Loucy (cell line): ENCODE measurements around the gene MBD3L4.

Experiments used
- H2AFZ ChIP-seq: fragments of 200-600 bp; sonication (generic); 2 replicates; pipeline ENCODE4 v1.6.0; 2016; ENCODE audit warnings: antibody characterized with exemption, mild to moderate bottlenecking, low read length, moderate library complexity
- H3F3A ChIP-seq: fragments of 200-600 bp; 2 replicates; pipeline ENCODE4 v1.6.0; 2016; ENCODE audit warnings: antibody characterized with exemption, low read depth, mild to moderate bottlenecking
- H3K27me3 ChIP-seq: fragments of 200-600 bp; sonication (generic); 2 replicates; pipeline ENCODE4 v1.6.1; 2014; ENCODE audit warnings: low read length, mild to moderate bottlenecking; ENCODE audit not compliant: insufficient read depth, poor library complexity, severe bottlenecking
- H3K36me3 ChIP-seq: fragments of 200-600 bp; sonication (generic); 2 replicates; pipeline ENCODE4 v1.6.1; 2016; ENCODE audit warnings: low read length; ENCODE audit not compliant: insufficient read depth
- H3K4me1 ChIP-seq: fragments of 200-600 bp; sonication (generic); 2 replicates; pipeline ENCODE4 v1.5.1; 2014; ENCODE audit warnings: low read length, mild to moderate bottlenecking; ENCODE audit not compliant: insufficient read depth, poor library complexity, severe bottlenecking
- H3K4me2 ChIP-seq: fragments of 200-600 bp; sonication (generic); 2 replicates; pipeline ENCODE4 v1.6.0; 2014; ENCODE audit warnings: antibody characterized with exemption, low read length, low read depth, mild to moderate bottlenecking; ENCODE audit not compliant: poor library complexity, severe bottlenecking
- H3K4me3 ChIP-seq: fragments of 200-600 bp; sonication (generic); 2 replicates; pipeline ENCODE4 v1.5.1; 2014; ENCODE audit warnings: low read length, mild to moderate bottlenecking, mixed read lengths; ENCODE audit not compliant: poor library complexity, severe bottlenecking
- H3K79me2 ChIP-seq: fragments of 200-600 bp; sonication (generic); 2 replicates; pipeline ENCODE4 v1.6.1; 2014; ENCODE audit warnings: low read length; ENCODE audit not compliant: insufficient read depth
- H3K9ac ChIP-seq: fragments of 200-600 bp; sonication (generic); 2 replicates; pipeline ENCODE4 v1.6.0; 2014; ENCODE audit warnings: mild to moderate bottlenecking, low read depth, low read length, moderate library complexity; ENCODE audit not compliant: poor library complexity, severe bottlenecking
- H3K9me2 ChIP-seq: fragments of 200-600 bp; sonication (generic); replicated peaks from 2 replicates; pipeline ENCODE4 v1.6.1; 2016; ENCODE audit warnings: low read depth, low read length, mixed read lengths
- H3K9me3 ChIP-seq: fragments of 200-600 bp; sonication (generic); 2 replicates; pipeline ENCODE4 v1.6.1; 2014; ENCODE audit warnings: mild to moderate bottlenecking, antibody characterized with exemption, low read length, low read depth; ENCODE audit not compliant: insufficient read depth
- H4K20me1 ChIP-seq: fragments of 200-600 bp; sonication (generic); 2 replicates; pipeline ENCODE4 v1.6.0; 2014; ENCODE audit warnings: antibody characterized with exemption, low read length, mild to moderate bottlenecking; ENCODE audit not compliant: insufficient read depth, poor library complexity, severe bottlenecking
- EZH2phosphoT487 ChIP-seq: fragments of 200-600 bp; IDR thresholded peaks from 2 replicates; pipeline ENCODE4 v1.6.1; 2018; ENCODE audit warnings: antibody characterized with exemption, mild to moderate bottlenecking, moderate library complexity, borderline replicate concordance
- TF ChIP-seq, protein P1 (sequence below): fragments of 200-600 bp; sonication (generic); conservative IDR thresholded peaks from 2 replicates; pipeline ENCODE4 v1.5.1; 2014; ENCODE audit warnings: mild to moderate bottlenecking, antibody characterized with exemption, low read length

Gene MBD3L4

DNA sequence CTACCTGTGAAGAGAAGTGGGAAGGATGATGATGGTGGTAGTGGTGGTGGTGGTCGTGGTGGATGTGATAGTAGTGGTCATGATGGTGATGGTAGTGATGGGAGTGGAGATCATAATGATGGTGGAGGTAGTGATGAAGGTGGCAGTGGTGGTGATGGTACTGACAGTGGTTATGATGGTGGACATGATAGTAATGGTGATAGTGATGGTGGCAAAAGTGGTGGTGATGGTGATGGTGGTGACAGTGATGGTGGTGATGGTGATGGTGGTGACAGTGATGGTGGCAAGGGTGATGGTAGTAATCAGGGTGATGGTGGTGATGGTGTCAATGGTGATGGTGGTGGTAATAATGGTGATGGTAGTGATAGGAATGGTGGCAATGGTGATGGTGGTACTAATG is 44.9 kb downstream of the MBD3L4 start:
- no peaks in the 10 kb centered on the region for H3K9me2 ChIP-seq
- no peak overlapping the region for H3K4me3 ChIP-seq
- no peaks in the 10 kb centered on the region for H3K79me2 ChIP-seq
- H4K20me1 ChIP-seq, result no peaks in the 10 kb centered on the region
- TF ChIP-seq, protein P1, sequence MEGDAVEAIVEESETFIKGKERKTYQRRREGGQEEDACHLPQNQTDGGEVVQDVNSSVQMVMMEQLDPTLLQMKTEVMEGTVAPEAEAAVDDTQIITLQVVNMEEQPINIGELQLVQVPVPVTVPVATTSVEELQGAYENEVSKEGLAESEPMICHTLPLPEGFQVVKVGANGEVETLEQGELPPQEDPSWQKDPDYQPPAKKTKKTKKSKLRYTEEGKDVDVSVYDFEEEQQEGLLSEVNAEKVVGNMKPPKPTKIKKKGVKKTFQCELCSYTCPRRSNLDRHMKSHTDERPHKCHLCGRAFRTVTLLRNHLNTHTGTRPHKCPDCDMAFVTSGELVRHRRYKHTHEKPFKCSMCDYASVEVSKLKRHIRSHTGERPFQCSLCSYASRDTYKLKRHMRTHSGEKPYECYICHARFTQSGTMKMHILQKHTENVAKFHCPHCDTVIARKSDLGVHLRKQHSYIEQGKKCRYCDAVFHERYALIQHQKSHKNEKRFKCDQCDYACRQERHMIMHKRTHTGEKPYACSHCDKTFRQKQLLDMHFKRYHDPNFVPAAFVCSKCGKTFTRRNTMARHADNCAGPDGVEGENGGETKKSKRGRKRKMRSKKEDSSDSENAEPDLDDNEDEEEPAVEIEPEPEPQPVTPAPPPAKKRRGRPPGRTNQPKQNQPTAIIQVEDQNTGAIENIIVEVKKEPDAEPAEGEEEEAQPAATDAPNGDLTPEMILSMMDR, result no peak
- TF ChIP-seq EZH2phosphoT487, result no peak
- no peaks in the 10 kb centered on the region for H3K27me3 ChIP-seq
- no peak overlapping the region for H2AFZ ChIP-seq
- H3F3A ChIP-seq, result no peaks in the 10 kb centered on the region
- H3K4me1 ChIP-seq, result no peaks in the 10 kb centered on the region
- H3K4me2 ChIP-seq, result no peak overlapping the region
- no peak overlapping the region for H3K9ac ChIP-seq
- H3K9me3 ChIP-seq, result no peaks in the 10 kb centered on the region
- no peaks in the 10 kb centered on the region for H3K36me3 ChIP-seq

GRCh38 chr19:6988257-6988656 is 51.7 kb downstream of the MBD3L4 start:
- Histone ChIP-seq H3F3A (no peaks in the 10 kb centered on the region), H3K9ac (no peak overlapping the region), H3K27me3 (no peaks in the 10 kb centered on the region), H2AFZ (no peak overlapping the region), H3K79me2 (no peaks in the 10 kb centered on the region), H3K9me3 (peaks cover 20% of the 10 kb centered on the region; the same call in 1 of the 2 replicates), H4K20me1 (no peaks in the 10 kb centered on the region), H3K4me3 (no peak overlapping the region), H3K4me2 (no peak overlapping the region), H3K36me3 (no peaks in the 10 kb centered on the region), H3K4me1 (no peaks in the 10 kb centered on the region), H3K9me2 (no peaks in the 10 kb centered on the region)
- no peak for TF ChIP-seq EZH2phosphoT487
- TF ChIP-seq, protein P1, result no peak

DNA sequence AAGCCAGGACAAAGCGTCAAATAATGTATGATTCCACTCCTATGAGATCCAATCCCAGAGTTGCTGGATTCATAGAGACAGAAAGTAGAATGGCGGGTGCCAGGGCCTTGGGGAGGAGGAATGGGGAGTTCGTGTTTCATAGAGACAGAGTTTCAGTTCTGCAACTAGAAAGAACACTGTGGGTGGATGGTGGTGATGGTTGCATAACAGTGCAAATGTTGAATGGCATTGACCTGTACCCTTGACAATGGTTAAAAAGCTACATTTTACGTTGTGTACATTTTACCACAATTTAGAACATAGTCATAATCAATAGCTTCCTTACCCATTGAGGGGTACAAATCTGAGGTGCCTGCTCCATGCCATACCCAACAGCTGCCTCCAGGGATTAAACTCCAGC is 52.1 kb downstream of the MBD3L4 start:
- no peaks in the 10 kb centered on the region for H3K4me1 ChIP-seq
- no peaks in the 10 kb centered on the region for H3K9me2 ChIP-seq
- no peak overlapping the region for H3K9ac ChIP-seq
- no peaks in the 10 kb centered on the region for H3K79me2 ChIP-seq
- H3K36me3 ChIP-seq, result no peaks in the 10 kb centered on the region
- TF ChIP-seq, protein P1, result no peak
- no peak for TF ChIP-seq EZH2phosphoT487
- no peak overlapping the region for H2AFZ ChIP-seq
- H3F3A ChIP-seq, result no peaks in the 10 kb centered on the region
- no peaks in the 10 kb centered on the region for H3K27me3 ChIP-seq
- no peak overlapping the region for H3K4me2 ChIP-seq
- H4K20me1 ChIP-seq, result no peaks in the 10 kb centered on the region
- no peak overlapping the region for H3K4me3 ChIP-seq
- H3K9me3 ChIP-seq, result peaks cover 20% of the 10 kb centered on the region; the same call in 1 of the 2 replicates
